ENCODE measurements around the gene NTRK3. TPM values are rescaled to one million over a fixed set of nuclear protein-coding genes. Genes with fewer than 3 reads are reported as not detected.

The NTRK3 gene
- total and polyA plus RNA-seq, 10 donors, result 0.33 to 6.6 (median 2.1) TPM

DNA sequence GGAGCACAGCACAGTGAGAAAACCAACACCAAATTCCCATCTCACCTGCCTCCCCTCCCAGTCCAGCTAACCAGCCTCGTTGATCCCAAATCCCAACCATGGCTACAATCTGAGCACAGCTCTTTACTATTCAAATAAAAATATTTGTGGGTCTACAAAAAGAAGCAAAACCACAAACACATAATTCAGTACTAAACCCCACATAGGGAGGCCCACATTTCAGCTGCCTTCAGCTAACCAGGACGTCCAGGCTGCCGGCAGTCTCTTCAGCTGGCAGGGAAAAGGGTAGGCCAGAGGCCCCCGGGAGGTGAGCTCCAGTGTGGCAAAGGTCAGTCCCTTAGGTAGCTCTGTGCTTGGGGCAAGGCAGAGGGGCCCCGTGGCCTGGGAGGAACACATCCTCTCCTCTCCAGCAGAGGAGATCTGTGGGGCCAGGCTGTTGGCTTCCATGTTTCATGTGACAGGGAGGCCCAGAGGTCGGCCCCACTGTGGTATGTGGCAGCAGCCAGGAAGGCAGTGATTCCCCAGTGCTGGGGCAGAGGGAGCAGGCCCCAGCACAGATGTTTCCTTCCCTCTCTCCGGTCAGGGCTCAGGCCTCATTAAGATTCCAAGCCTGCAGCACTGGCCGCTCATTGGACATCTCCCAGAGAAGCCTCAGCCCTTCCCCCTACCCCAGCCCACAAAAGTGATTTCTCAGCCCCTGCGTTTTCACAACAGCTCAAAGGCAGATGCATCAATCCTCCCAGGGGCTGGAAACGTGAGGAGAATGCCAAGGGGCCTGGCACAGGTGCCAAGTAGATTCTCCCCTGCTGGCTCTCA, 381.4 kb downstream of the NTRK3 start:
- Histone ChIP-seq H3K36me3 (no peaks in the 10 kb centered on the region), H3K27ac (no peak overlapping the region), H3K9me3 (no peaks in the 10 kb centered on the region), H3K27me3 (replicated peaks in 1 of 7) (no peaks in the 10 kb centered on the region), H3K4me1 (peaks cover 0 to 12% (median 6%) of the 10 kb centered on the region in 6 donors), H3K4me3 (no peak overlapping the region)
- intact Hi-C loops (cut with DNase I; ENCODE audit: low total_unique reads), result no loop called here
- WGBS, 5 donors, result 23 to 35% (median 30%) methylated on average over 8 to 10 of the region's 10 CpGs
- peak; percentile 69 for DNase-seq
- TF ChIP-seq POLR2A (IDR thresholded peaks at IDR 0.05), result no peak
- TF ChIP-seq POLR2AphosphoS5 (IDR thresholded peaks at IDR 0.05), result no peak

- H3K27ac ChIP-seq, result no peak overlapping the region
Measured at GRCh38 chr15:87873516-87873915, 383.0 kb downstream of the NTRK3 start.

GRCh38 chr15:87871731-87872320, 384.7 kb downstream of the NTRK3 start:
- Histone ChIP-seq H3K27me3 (replicated peaks in 1 of 7) (no peaks in the 10 kb centered on the region), H3K9me3 (no peaks in the 10 kb centered on the region), H3K36me3 (no peaks in the 10 kb centered on the region), H3K4me1 (peaks cover 0 to 5% (median under 1%) of the 10 kb centered on the region in 6 donors), H3K27ac (no peak overlapping the region), H3K4me3 (no peak overlapping the region)
- 68 to 83% (median 72%) methylated on average over 3 of the region's 3 CpGs for WGBS, 5 donors
- TF ChIP-seq CTCF (IDR thresholded peaks at IDR 0.05 in 8 of 11, conservative IDR thresholded peaks at IDR 0.05 in 3 of 11) (no peak), POLR2A (IDR thresholded peaks at IDR 0.05) (no peak), POLR2AphosphoS5 (IDR thresholded peaks at IDR 0.05) (no peak)
- intact Hi-C loops (cut with DNase I; ENCODE audit: low total_unique reads), result no loop called here
- no peak for DNase-seq

More at GRCh38 chr15:87873516-87873915, 383.0 kb downstream of the NTRK3 start:
- no peaks in the 10 kb centered on the region for H3K27me3 ChIP-seq (replicated peaks in 1 of 7)
- no peak overlapping the region for H3K4me3 ChIP-seq
- peaks cover 0 to 12% (median 6%) of the 10 kb centered on the region in 6 donors for H3K4me1 ChIP-seq
- no peaks in the 10 kb centered on the region for H3K36me3 ChIP-seq
- no peaks in the 10 kb centered on the region for H3K9me3 ChIP-seq
- intact Hi-C loops (cut with DNase I; ENCODE audit: low total_unique reads), result no loop called here
- WGBS, 5 donors, result 74 to 83% (median 79%) methylated on average over 8 of the region's 8 CpGs
- no peak for DNase-seq
- TF ChIP-seq POLR2A (IDR thresholded peaks at IDR 0.05) (no peak), CTCF (IDR thresholded peaks at IDR 0.05 in 8 of 11, conservative IDR thresholded peaks at IDR 0.05 in 3 of 11) (no peak), POLR2AphosphoS5 (IDR thresholded peaks at IDR 0.05) (no peak)

DNA sequence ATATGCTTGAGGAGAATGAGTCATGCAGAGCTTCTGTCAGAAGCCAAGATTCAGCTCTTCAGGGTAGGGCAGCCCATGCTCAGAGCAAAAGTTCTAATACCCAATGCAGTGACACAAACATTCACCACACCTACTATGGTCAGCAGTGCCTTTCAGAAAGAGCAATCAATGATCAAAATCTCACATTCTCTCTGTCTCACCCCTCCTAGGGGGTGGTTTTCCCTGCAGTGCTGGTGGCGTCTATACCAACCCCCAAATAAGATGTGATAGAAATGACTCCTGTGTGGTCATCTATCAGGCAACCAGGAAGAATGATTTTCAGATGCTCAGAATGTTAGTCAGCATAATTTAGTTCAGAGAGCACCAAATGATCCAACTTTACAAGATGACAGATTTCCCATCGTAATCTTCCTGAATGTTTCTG, 385.3 kb downstream of the NTRK3 start:
- Histone ChIP-seq H3K4me1 (peaks cover 0 to 5% (median 0%) of the 10 kb centered on the region in 6 donors), H3K27ac (no peak overlapping the region), H3K4me3 (no peak overlapping the region), H3K27me3 (replicated peaks in 1 of 7) (no peaks in the 10 kb centered on the region), H3K9me3 (no peaks in the 10 kb centered on the region), H3K36me3 (no peaks in the 10 kb centered on the region)
- 85 to 96% (median 91%) methylated on average over 2 of the region's 2 CpGs for WGBS, 5 donors
- no peak for DNase-seq
- TF ChIP-seq POLR2A (IDR thresholded peaks at IDR 0.05), result no peak
- no peak for TF ChIP-seq POLR2AphosphoS5 (IDR thresholded peaks at IDR 0.05)
- TF ChIP-seq CTCF (IDR thresholded peaks at IDR 0.05 in 8 of 11, conservative IDR thresholded peaks at IDR 0.05 in 3 of 11), result no peak
- intact Hi-C loops (cut with DNase I; ENCODE audit: low total_unique reads), result no loop called here
